WI38 (cell line): ENCODE results near the gene SEL1L.

Experiments used
- H3K4me3 ChIP-seq: 2 replicates; pipeline ENCODE4 v1.5.1; 2011; ENCODE audit warnings: low read depth, mild to moderate bottlenecking, control low read depth, low read length
- TF ChIP-seq, protein P1 (sequence below): IDR thresholded peaks from 2 replicates; pipeline ENCODE4 v1.5.1; 2012; ENCODE audit warnings: low read depth, mild to moderate bottlenecking, control low read depth, low read length

Gene SEL1L

DNA sequence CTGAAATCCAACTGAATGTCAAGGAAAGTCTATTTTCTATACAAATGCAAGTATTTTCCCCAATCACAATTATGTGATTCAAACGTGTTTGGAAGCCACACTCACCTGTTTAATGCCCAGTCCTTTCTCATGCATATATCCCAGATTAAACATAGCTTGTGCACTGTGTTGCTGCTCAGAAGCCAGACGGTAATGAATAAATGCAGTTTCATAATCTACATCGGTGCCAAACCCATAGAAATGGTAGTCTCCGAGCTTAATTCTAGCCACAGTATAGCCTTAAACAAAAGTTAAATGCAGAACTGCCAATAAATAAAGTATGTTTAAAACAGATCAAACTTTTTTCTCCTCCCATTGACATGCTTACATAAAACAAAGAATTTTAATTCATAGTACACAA is 49.5 kb downstream of the SEL1L start:
- TF ChIP-seq, protein P1, sequence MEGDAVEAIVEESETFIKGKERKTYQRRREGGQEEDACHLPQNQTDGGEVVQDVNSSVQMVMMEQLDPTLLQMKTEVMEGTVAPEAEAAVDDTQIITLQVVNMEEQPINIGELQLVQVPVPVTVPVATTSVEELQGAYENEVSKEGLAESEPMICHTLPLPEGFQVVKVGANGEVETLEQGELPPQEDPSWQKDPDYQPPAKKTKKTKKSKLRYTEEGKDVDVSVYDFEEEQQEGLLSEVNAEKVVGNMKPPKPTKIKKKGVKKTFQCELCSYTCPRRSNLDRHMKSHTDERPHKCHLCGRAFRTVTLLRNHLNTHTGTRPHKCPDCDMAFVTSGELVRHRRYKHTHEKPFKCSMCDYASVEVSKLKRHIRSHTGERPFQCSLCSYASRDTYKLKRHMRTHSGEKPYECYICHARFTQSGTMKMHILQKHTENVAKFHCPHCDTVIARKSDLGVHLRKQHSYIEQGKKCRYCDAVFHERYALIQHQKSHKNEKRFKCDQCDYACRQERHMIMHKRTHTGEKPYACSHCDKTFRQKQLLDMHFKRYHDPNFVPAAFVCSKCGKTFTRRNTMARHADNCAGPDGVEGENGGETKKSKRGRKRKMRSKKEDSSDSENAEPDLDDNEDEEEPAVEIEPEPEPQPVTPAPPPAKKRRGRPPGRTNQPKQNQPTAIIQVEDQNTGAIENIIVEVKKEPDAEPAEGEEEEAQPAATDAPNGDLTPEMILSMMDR = no peak
- H3K4me3 ChIP-seq = no peak overlapping the region

DNA sequence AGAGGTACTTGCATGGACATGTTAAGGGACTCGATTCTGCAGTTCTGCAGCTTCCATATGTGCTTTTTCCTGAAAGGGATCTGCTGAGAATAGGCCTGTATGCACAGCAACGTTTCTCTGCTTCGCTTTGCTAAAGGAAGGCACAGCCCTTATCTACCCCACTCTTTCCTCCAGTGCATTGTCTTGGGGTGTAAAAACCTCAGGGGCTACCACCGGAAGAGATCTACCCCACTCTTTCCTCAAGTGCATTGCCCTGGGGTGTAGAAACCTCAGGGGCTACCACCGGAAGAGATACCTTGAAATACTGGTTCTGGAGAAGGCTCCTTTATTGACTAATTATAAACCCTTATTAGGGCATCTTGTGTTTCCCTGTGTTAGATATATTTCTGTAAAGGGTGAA is 52.9 kb downstream of the SEL1L start:
- H3K4me3 ChIP-seq = no peak overlapping the region
- TF ChIP-seq, protein P1 = no peak

DNA sequence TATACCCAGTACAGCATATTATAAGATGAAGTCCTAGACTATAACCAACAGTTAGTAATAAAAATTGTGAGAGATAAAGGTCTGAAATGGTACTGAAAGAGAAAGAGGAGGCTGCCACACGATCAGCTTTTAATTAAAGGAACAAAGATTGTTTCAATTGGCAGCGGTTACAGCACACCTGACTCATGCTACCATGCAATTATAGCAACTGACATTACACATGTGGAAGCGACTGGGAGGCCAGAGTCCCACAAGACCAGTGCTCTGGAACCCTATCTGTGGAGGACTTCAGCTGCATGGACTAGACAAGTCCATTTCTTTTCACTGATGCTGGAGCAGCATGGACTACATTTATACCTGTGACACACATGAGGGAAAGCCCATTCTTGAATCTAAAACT is 55.2 kb downstream of the SEL1L start:
- no peak overlapping the region for H3K4me3 ChIP-seq
- TF ChIP-seq, protein P1 = no peak

DNA sequence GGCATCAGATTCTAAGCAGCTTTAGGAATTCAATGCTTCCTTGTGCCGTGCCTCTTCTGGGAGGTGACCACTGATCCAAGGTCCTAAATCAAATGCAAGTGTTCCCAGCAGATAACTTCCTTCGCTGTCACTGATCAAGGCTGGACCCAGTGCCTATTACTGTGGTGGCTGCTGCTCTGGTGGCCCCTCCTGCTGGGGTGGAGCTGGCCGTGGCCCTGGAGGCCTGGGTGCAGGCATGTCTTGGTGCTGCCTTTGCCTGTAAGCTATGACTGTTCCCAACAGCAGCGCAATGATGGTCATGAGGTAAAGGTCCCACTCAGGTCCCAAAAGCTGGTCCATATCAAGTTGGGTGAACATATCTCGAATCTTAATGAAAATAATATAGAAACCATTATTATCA is 56.8 kb downstream of the SEL1L start:
- H3K4me3 ChIP-seq = no peak overlapping the region
- TF ChIP-seq, protein P1 = no peak

DNA sequence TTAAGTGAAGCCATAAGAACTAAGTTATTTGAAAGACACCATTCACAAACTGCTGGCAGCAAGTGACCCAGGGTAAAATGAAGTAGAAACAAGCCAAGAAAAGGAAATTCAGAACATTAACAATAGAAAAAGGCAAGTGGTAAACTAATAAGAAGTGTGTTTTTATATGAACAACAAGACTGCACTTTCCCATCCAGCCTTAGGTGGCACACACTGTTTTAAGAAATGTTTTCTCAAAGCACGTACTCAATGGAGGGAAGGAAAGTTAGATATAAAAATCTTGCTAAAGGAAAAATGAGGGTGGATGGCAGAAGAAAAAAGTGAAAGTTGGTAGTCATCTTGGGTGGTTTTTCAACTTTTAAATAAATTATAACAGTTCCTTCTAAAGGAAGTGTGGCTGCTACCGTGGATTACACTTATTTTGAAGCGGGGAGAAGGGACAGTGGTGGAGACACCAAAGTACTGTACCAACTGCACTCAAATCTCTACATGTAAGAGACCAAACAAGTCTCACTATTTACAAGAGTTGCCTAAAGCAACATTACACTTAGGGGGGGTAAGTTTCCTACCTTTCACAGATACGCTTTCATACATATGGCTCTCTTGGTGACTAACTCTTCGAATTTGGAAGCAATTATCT is 58.8 kb downstream of the SEL1L start:
- H3K4me3 ChIP-seq = no peak overlapping the region
- TF ChIP-seq, protein P1 = no peak

DNA sequence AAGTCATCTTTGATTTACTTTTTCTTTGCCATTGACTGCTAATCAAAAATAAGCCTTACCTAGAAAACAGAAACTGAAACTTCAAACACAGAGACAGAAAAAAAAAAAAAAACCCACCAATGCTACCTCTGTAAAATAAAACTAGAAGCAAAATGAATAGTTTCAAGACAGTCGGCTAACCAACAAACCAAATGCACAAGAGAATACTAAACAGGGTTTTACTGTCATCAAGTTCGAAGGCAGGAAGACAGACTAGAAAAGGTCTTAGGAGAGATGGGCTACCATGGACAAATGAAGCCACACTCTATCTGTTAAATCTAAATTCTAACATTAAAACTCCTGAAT is 59.5 kb downstream of the SEL1L start:
- no peak overlapping the region for H3K4me3 ChIP-seq
- TF ChIP-seq, protein P1 = no peak

DNA sequence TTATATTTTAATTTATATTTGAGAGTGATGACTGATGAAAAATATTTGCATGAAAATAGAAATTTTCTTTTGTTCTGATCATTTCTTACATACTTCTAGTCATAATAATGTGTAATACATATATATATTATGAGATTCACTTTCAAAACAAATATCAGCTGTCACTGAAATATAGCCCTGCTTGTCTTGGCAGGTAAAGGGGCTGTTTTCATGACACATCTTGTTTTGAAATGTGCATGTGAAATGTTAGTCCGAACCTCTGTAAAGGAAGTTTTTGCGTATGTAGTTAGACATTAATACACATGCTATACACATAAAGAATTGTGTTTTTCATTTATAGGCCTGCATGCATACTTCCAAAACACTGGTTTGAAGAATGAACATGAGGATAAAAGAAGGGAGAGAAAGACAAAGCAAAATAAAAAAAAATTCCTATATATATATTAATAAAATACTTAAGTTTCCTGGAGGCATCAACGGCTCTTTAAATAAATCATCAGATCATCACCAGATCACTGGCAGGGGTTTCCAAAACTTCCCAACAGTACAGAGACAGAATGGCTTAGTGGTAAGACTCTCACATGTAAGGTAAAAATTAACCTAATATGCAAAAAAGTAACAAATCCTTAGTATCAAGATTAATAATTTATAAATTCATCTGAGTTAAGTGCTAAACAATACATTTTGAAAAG is 60.1 kb downstream of the SEL1L start:
- TF ChIP-seq, protein P1 = no peak
- H3K4me3 ChIP-seq = no peak overlapping the region
